HepG2 (cell line): ENCODE results near the gene CEP104. TPM values are rescaled to one million over a fixed set of nuclear protein-coding genes. Genes with fewer than 3 reads are reported as not detected.

Source experiments
- BCL6 ChIP-seq: IDR thresholded peaks from 2 replicates; pipeline ENCODE4 v1.6.1; 2016; ENCODE audit warnings: missing genetic modification reagents, missing compliant biosample characterization
- CHCHD3 ChIP-seq: sonication (generic); formaldehyde crosslinking; IDR thresholded peaks from 2 replicates; pipeline ENCODE4 v1.8.0; 2022; ENCODE audit warnings: mild to moderate bottlenecking, missing genetic modification reagents, moderate library complexity
- GATA4 ChIP-seq: sonication (generic); IDR thresholded peaks from 2 replicates; pipeline ENCODE4 v1.6.1; 2016; ENCODE audit warnings: antibody characterized with exemption, low read depth, borderline replicate concordance
- HDAC6 ChIP-seq: fragments of 200-600 bp; sonication (generic); IDR thresholded peaks from 2 replicates; pipeline ENCODE4 v1.7.0; 2017; ENCODE audit warnings: mild to moderate bottlenecking, antibody characterized with exemption, low read length, low read depth
- RAD21 ChIP-seq: fragments of 450-650 bp; formaldehyde crosslinking; IDR thresholded peaks from 2 replicates; pipeline ENCODE4 v1.5.0; 2020; ENCODE audit warnings: mild to moderate bottlenecking
- SRSF4 ChIP-seq: fragments of 200-400 bp; formaldehyde crosslinking; IDR thresholded peaks from one replicate; pipeline ENCODE4 v1.6.1; 2018; ENCODE audit warnings: mild to moderate bottlenecking, low read depth, low read length, moderate library complexity; ENCODE audit not compliant: poor library complexity, severe bottlenecking
- ZFY ChIP-seq: sonication (generic); formaldehyde crosslinking; IDR thresholded peaks from 2 replicates; pipeline ENCODE4 v1.4.0; 2020; ENCODE audit warnings: missing genetic modification reagents
- ZFYVE20 ChIP-seq: sonication (generic); formaldehyde crosslinking; IDR thresholded peaks from 2 replicates; pipeline ENCODE4 v1.8.0; 2023; ENCODE audit warnings: low read depth, mild to moderate bottlenecking, moderate library complexity, missing genetic modification reagents, borderline replicate concordance
- ZKSCAN1 ChIP-seq: fragments of 150-350 bp; IDR thresholded peaks from 2 replicates; pipeline ENCODE4 v1.6.1; 2014; ENCODE audit warnings: low read length
- ZNF124 ChIP-seq: sonication (generic); formaldehyde crosslinking; IDR thresholded peaks from 2 replicates; pipeline ENCODE4 v1.4.0; 2020; ENCODE audit warnings: missing genetic modification reagents
- ZNF33A ChIP-seq: sonication (generic); formaldehyde crosslinking; IDR thresholded peaks from 2 replicates; pipeline ENCODE4 v1.5.1; 2020; ENCODE audit warnings: missing genetic modification reagents, mild to moderate bottlenecking, moderate library complexity, borderline replicate concordance
- ZNF564 ChIP-seq: sonication (generic); formaldehyde crosslinking; IDR thresholded peaks from 2 replicates; pipeline ENCODE4 v1.8.1; 2023; ENCODE audit warnings: mild to moderate bottlenecking, missing genetic modification reagents
- ZSCAN12 ChIP-seq: sonication (generic); formaldehyde crosslinking; IDR thresholded peaks from 2 replicates; pipeline ENCODE4 v1.9.0; 2021; ENCODE audit warnings: mild to moderate bottlenecking, missing genetic modification reagents
- polyA plus RNA-seq, 8 experiments: library from polyadenylated mRNA; depleted of rRNA in 3 of 8; stranded (reverse) in 7 of 8; unstranded in 1 of 8; fragments of >200 nt; fragmentation: Illumina TruSeq in 4 of 8; extraction: Trizol in 4 of 8; gene quantifications; 2 replicates each; pipeline versions ENCODE4 v1.2.1 to v1.2.3, GENCODE V29; 2011 to 2016; ENCODE audit warnings: low read depth in 4 of 8, missing spikeins in 1 of 8, mixed read lengths in 1 of 8; ENCODE audit not compliant: insufficient read depth in 1 of 8
- total RNA-seq, 5 experiments: library from RNA; depleted of rRNA; stranded (reverse); fragments of >200 nt; fragmentation: Illumina TruSeq; extraction: Trizol; gene quantifications; 2 replicates each; pipeline ENCODE4 v1.2.3, GENCODE V29; 2016; ENCODE audit warnings: low read depth in 1 of 5
- TF ChIP-seq, protein P1 (sequence below): sonication (generic); formaldehyde crosslinking; IDR thresholded peaks from 2 replicates; pipeline ENCODE4 v1.5.0; 2020; ENCODE audit warnings: mild to moderate bottlenecking, missing genetic modification reagents
- TF ChIP-seq, protein P2 (sequence below): sonication (generic); formaldehyde crosslinking; IDR thresholded peaks from 2 replicates; pipeline ENCODE4 v1.4.0; 2020; ENCODE audit warnings: mild to moderate bottlenecking, missing genetic modification reagents
- TF ChIP-seq, protein P3 (sequence below): sonication (generic); formaldehyde crosslinking; IDR thresholded peaks from 2 replicates; pipeline ENCODE4 v1.5.1; 2020; ENCODE audit warnings: mild to moderate bottlenecking, missing genetic modification reagents, moderate library complexity
- TF ChIP-seq, protein P4 (sequence below): sonication (generic); formaldehyde crosslinking; IDR thresholded peaks from 2 replicates; pipeline ENCODE4 v1.4.0; 2020; ENCODE audit warnings: missing genetic modification reagents, borderline replicate concordance
- TF ChIP-seq, protein P5 (sequence below): IDR thresholded peaks from 2 replicates; pipeline ENCODE4 v1.6.1; 2012; ENCODE audit warnings: inconsistent platforms
- TF ChIP-seq, protein P6 (sequence below): sonication (generic); formaldehyde crosslinking; IDR thresholded peaks from 2 replicates; pipeline ENCODE4 v1.8.1; 2023; ENCODE audit warnings: missing genetic modification reagents, inconsistent platforms, borderline replicate concordance

CEP104 gene
- total and polyA plus RNA-seq, 2 of the 13 experiments (the other 11 are each of a cell fraction or from before 2014, with no cell fraction given) = 20.4 to 30.1 TPM

DNA sequence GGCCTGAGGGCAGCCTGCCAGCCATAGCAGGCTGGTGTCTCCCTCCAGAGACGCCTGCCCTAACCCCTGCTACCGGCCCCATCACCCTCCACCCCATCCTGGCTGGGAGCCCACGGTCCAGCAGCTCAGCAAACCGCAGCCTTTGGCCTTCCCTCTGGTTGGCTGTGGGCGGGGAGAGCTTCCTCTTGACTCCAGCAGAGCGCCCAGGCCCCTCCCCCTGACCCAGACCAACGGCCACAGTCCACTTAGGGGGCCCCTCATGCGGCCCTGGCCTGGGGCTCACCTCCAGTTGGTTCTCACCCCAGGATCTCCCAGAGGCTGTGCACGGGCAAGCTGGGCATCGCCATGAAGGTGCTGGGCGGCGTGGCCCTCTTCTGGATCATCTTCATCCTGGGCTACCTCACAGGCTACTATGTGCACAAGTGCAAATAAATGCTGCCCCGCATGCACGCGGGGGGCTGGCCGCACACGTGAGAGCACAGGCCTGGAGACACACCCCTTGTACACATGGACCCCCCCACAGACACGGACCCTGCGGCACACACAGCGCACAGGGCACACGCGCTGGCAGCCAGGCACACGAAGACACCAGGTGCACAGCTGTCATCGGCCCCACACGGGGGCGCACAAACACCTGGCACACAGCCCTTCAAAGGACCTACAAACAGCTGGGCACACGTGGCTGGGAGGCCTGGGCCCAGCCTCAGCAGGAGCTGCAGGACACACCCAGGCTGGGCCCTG lies 81.4 kb downstream of the CEP104 start (continued):
- TF ChIP-seq, protein P1, sequence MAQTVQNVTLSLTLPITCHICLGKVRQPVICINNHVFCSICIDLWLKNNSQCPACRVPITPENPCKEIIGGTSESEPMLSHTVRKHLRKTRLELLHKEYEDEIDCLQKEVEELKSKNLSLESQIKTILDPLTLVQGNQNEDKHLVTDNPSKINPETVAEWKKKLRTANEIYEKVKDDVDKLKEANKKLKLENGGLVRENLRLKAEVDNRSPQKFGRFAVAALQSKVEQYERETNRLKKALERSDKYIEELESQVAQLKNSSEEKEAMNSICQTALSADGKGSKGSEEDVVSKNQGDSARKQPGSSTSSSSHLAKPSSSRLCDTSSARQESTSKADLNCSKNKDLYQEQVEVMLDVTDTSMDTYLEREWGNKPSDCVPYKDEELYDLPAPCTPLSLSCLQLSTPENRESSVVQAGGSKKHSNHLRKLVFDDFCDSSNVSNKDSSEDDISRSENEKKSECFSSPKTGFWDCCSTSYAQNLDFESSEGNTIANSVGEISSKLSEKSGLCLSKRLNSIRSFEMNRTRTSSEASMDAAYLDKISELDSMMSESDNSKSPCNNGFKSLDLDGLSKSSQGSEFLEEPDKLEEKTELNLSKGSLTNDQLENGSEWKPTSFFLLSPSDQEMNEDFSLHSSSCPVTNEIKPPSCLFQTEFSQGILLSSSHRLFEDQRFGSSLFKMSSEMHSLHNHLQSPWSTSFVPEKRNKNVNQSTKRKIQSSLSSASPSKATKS = no peak
- TF ChIP-seq, protein P2, sequence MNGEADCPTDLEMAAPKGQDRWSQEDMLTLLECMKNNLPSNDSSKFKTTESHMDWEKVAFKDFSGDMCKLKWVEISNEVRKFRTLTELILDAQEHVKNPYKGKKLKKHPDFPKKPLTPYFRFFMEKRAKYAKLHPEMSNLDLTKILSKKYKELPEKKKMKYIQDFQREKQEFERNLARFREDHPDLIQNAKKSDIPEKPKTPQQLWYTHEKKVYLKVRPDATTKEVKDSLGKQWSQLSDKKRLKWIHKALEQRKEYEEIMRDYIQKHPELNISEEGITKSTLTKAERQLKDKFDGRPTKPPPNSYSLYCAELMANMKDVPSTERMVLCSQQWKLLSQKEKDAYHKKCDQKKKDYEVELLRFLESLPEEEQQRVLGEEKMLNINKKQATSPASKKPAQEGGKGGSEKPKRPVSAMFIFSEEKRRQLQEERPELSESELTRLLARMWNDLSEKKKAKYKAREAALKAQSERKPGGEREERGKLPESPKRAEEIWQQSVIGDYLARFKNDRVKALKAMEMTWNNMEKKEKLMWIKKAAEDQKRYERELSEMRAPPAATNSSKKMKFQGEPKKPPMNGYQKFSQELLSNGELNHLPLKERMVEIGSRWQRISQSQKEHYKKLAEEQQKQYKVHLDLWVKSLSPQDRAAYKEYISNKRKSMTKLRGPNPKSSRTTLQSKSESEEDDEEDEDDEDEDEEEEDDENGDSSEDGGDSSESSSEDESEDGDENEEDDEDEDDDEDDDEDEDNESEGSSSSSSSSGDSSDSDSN (CRISPR knock-in tag) = peak; percentile 86
- TF ChIP-seq, protein P3, sequence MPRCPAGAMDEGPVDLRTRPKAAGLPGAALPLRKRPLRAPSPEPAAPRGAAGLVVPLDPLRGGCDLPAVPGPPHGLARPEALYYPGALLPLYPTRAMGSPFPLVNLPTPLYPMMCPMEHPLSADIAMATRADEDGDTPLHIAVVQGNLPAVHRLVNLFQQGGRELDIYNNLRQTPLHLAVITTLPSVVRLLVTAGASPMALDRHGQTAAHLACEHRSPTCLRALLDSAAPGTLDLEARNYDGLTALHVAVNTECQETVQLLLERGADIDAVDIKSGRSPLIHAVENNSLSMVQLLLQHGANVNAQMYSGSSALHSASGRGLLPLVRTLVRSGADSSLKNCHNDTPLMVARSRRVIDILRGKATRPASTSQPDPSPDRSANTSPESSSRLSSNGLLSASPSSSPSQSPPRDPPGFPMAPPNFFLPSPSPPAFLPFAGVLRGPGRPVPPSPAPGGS (CRISPR knock-in tag) = no peak; the same call in none of the 2 replicates
- TF ChIP-seq ZFYVE20 (CRISPR knock-in tag) = 0 out of 2 replicates have a peak, but pooled peaks have one; percentile 36
- no peak for TF ChIP-seq BCL6
- TF ChIP-seq ZSCAN12 = no peak
- TF ChIP-seq ZFY (CRISPR knock-in tag) = peak; percentile 95
- peak; percentile 45 for TF ChIP-seq ZNF564 (CRISPR knock-in tag)
- TF ChIP-seq ZNF33A (CRISPR knock-in tag) = peak; percentile 43; the same call in 1 of the 2 replicates
- TF ChIP-seq, protein P4, sequence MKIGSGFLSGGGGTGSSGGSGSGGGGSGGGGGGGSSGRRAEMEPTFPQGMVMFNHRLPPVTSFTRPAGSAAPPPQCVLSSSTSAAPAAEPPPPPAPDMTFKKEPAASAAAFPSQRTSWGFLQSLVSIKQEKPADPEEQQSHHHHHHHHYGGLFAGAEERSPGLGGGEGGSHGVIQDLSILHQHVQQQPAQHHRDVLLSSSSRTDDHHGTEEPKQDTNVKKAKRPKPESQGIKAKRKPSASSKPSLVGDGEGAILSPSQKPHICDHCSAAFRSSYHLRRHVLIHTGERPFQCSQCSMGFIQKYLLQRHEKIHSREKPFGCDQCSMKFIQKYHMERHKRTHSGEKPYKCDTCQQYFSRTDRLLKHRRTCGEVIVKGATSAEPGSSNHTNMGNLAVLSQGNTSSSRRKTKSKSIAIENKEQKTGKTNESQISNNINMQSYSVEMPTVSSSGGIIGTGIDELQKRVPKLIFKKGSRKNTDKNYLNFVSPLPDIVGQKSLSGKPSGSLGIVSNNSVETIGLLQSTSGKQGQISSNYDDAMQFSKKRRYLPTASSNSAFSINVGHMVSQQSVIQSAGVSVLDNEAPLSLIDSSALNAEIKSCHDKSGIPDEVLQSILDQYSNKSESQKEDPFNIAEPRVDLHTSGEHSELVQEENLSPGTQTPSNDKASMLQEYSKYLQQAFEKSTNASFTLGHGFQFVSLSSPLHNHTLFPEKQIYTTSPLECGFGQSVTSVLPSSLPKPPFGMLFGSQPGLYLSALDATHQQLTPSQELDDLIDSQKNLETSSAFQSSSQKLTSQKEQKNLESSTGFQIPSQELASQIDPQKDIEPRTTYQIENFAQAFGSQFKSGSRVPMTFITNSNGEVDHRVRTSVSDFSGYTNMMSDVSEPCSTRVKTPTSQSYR = peak; percentile 65
- no peak for TF ChIP-seq ZKSCAN1
- TF ChIP-seq HDAC6 = no peak
- no peak for TF ChIP-seq CHCHD3
- peak; percentile 80 for TF ChIP-seq RAD21 (CRISPR knock-in tag)
- TF ChIP-seq, protein P5, sequence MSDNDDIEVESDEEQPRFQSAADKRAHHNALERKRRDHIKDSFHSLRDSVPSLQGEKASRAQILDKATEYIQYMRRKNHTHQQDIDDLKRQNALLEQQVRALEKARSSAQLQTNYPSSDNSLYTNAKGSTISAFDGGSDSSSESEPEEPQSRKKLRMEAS = no peak
- TF ChIP-seq SRSF4 = no peak
- TF ChIP-seq GATA4 = no peak
- TF ChIP-seq, protein P6, sequence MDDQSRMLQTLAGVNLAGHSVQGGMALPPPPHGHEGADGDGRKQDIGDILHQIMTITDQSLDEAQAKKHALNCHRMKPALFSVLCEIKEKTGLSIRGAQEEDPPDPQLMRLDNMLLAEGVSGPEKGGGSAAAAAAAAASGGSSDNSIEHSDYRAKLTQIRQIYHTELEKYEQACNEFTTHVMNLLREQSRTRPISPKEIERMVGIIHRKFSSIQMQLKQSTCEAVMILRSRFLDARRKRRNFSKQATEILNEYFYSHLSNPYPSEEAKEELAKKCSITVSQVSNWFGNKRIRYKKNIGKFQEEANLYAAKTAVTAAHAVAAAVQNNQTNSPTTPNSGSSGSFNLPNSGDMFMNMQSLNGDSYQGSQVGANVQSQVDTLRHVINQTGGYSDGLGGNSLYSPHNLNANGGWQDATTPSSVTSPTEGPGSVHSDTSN = no peak
- TF ChIP-seq ZNF124 (CRISPR knock-in tag) = peak; percentile 49; the same call in 1 of the 2 replicates
